IMR-90 (cell line): ENCODE measurements around the gene KMT2B. TPM values are rescaled to one million over a fixed set of nuclear protein-coding genes. Genes with fewer than 3 reads are reported as not detected.

Experiments
- ATAC-seq: fragments of 200-7000 bp; cut with Tn5 transposase; 2 replicates; pipeline ENCODE4 v1.9.1; 2020; ENCODE audit warnings: low read depth, mild to moderate bottlenecking, moderate library complexity
- BruUV-seq: library from RNA; stranded (reverse); fragments of 400-500 nt; replicated peaks from 2 replicates; lab custom pipeline; 2021; lab: Mats Ljungman, UMichigan
- CTCF ChIA-PET: fragments of 300-600 bp; formaldehyde crosslinking; extraction: SDS; loops from one replicate; lab custom pipeline; 2021; ENCODE audit warnings: antibody characterized with exemption; lab: Yijun Ruan, JAX
- POLR2A ChIA-PET: fragments of 300-600 bp; sonication (Branson Sonifier 250); formaldehyde crosslinking; loops from one replicate; lab custom pipeline; 2022; ENCODE audit warnings: antibody characterized with exemption; ENCODE audit not compliant: unreplicated experiment; lab: Charles Lee
- DNase-seq: peaks from one replicate; pipeline ENCODE4 v3.0.0; 2013
- H2AFZ ChIP-seq: replicated peaks from 2 replicates; pipeline ENCODE3; 2013; ENCODE audit warnings: low read length, mild to moderate bottlenecking; ENCODE audit not compliant: poor library complexity
- H2AK5ac ChIP-seq: 2 replicates; pipeline ENCODE4 v1.6.1; 2013; ENCODE audit warnings: low read depth, low read length, inconsistent platforms
- H2AK9ac ChIP-seq: replicated peaks from 2 replicates; pipeline ENCODE3; 2013; ENCODE audit warnings: mild to moderate bottlenecking, low read depth, low read length, moderate library complexity; ENCODE audit not compliant: poor library complexity
- H2BK120ac ChIP-seq: 2 replicates; pipeline ENCODE4 v1.6.1; 2013; ENCODE audit warnings: low read depth, low read length, inconsistent platforms
- H2BK15ac ChIP-seq: 3 replicates; pipeline ENCODE4 v1.6.1; 2013; ENCODE audit warnings: low read depth, low read length, inconsistent platforms
- H2BK20ac ChIP-seq: 2 replicates; pipeline ENCODE4 v1.6.1; 2013; ENCODE audit warnings: low read depth, mild to moderate bottlenecking, inconsistent platforms, low read length, moderate library complexity
- H2BK5ac ChIP-seq: 2 replicates; pipeline ENCODE4 v1.6.1; 2013; ENCODE audit warnings: mild to moderate bottlenecking, low read depth, low read length, inconsistent platforms; ENCODE audit not compliant: poor library complexity, severe bottlenecking
- H3K14ac ChIP-seq: replicated peaks from 2 replicates; pipeline ENCODE4 v1.6.1; 2013; ENCODE audit warnings: low read depth, low read length, inconsistent platforms
- H3K18ac ChIP-seq: 2 replicates; pipeline ENCODE4 v1.6.1; 2013; ENCODE audit warnings: low read depth, low read length, control low read depth
- H3K23ac ChIP-seq: 2 replicates; pipeline ENCODE4 v1.6.1; 2013; ENCODE audit warnings: low read depth, low read length, inconsistent platforms
- H3K27ac ChIP-seq: 2 replicates; pipeline ENCODE4 v1.5.1; 2013; ENCODE audit warnings: mild to moderate bottlenecking, control low read depth, low read length; ENCODE audit not compliant: insufficient read depth
- H3K27me3 ChIP-seq: 2 replicates; pipeline ENCODE4 v1.6.1; 2013; ENCODE audit warnings: low read length; ENCODE audit not compliant: control insufficient read depth, insufficient read depth
- H3K36me3 ChIP-seq: 2 replicates; pipeline ENCODE4 v1.6.1; 2013; ENCODE audit warnings: low read length, mixed read lengths; ENCODE audit not compliant: control insufficient read depth, insufficient read depth
- H3K4ac ChIP-seq: 2 replicates; pipeline ENCODE4 v1.6.1; 2013; ENCODE audit warnings: low read depth, low read length, inconsistent platforms
- H3K4me1 ChIP-seq: 2 replicates; pipeline ENCODE4 v1.6.1; 2013; ENCODE audit warnings: low read length, mixed read lengths; ENCODE audit not compliant: control insufficient read depth, insufficient read depth
- H3K4me2 ChIP-seq: 2 replicates; pipeline ENCODE4 v1.6.1; 2013; ENCODE audit warnings: low read depth, mild to moderate bottlenecking, control low read depth, low read length, moderate library complexity
- H3K4me3 ChIP-seq: 2 replicates; pipeline ENCODE4 v1.5.1; 2013; ENCODE audit warnings: low read depth, mild to moderate bottlenecking, control low read depth, low read length, moderate library complexity; ENCODE audit not compliant: insufficient read depth
- H3K56ac ChIP-seq: 2 replicates; pipeline ENCODE4 v1.6.1; 2013; ENCODE audit warnings: low read length, inconsistent platforms; ENCODE audit not compliant: insufficient read depth; ENCODE audit errors: extremely low read depth
- H3K79me1 ChIP-seq, 2 experiments: 2 replicates each; pipeline ENCODE4 v1.6.1; 2013; ENCODE audit warnings: low read length in 2 of 2, inconsistent platforms in 1 of 2, low read depth in 1 of 2
- H3K9ac ChIP-seq: 2 replicates; pipeline ENCODE4 v1.6.1; 2013; ENCODE audit warnings: low read depth, low read length, control low read depth
- H3K9me1 ChIP-seq: 2 replicates; pipeline ENCODE4 v1.6.1; 2013; ENCODE audit warnings: low read length, inconsistent platforms; ENCODE audit not compliant: insufficient read depth
- H3K9me3 ChIP-seq: 2 replicates; pipeline ENCODE4 v1.6.1; 2013; ENCODE audit warnings: low read length; ENCODE audit not compliant: control insufficient read depth, insufficient read depth
- H4K20me1 ChIP-seq: 2 replicates; pipeline ENCODE4 v1.6.1; 2013; ENCODE audit warnings: low read length, inconsistent platforms; ENCODE audit not compliant: insufficient read depth
- H4K5ac ChIP-seq: 2 replicates; pipeline ENCODE4 v1.6.1; 2013; ENCODE audit warnings: mild to moderate bottlenecking, low read depth, low read length, control low read depth
- H4K8ac ChIP-seq, 2 experiments: 2 replicates each; pipeline ENCODE4 v1.6.1; 2013; ENCODE audit warnings: low read depth in 2 of 2, low read length in 2 of 2, control low read depth in 1 of 2, inconsistent platforms in 1 of 2
- H4K91ac ChIP-seq: 2 replicates; pipeline ENCODE4 v1.6.1; 2013; ENCODE audit warnings: low read depth, low read length, inconsistent platforms; ENCODE audit not compliant: insufficient read depth
- ELK1 ChIP-seq: fragments of 150-350 bp; IDR thresholded peaks from 2 replicates; pipeline ENCODE4 v1.6.1; 2016; ENCODE audit warnings: low read depth, mild to moderate bottlenecking, low read length, moderate library complexity, borderline replicate concordance
- FOS ChIP-seq: fragments of 150-350 bp; IDR thresholded peaks from 2 replicates; pipeline ENCODE4 v1.6.1; 2016; ENCODE audit warnings: low read depth, low read length
- MAFK ChIP-seq: IDR thresholded peaks from 2 replicates; pipeline ENCODE4 v1.6.1; 2012; ENCODE audit warnings: low read depth, low read length, improper control_type of control experiment
- MAZ ChIP-seq: IDR thresholded peaks from 2 replicates; pipeline ENCODE4 v1.6.1; 2012; ENCODE audit warnings: low read depth, mild to moderate bottlenecking, low read length, improper control_type of control experiment, moderate library complexity, borderline replicate concordance
- NFE2L2 ChIP-seq: fragments of 150-350 bp; IDR thresholded peaks from 2 replicates; pipeline ENCODE4 v1.6.1; 2016; ENCODE audit warnings: low read depth, mild to moderate bottlenecking, low read length
- RCOR1 ChIP-seq: IDR thresholded peaks from 2 replicates; pipeline ENCODE4 v1.6.1; 2012; ENCODE audit warnings: mild to moderate bottlenecking, low read length, improper control_type of control experiment; ENCODE audit not compliant: insufficient replicate concordance
- USF2 ChIP-seq: fragments of 150-350 bp; IDR thresholded peaks from 2 replicates; pipeline ENCODE4 v1.6.1; 2017; ENCODE audit warnings: mild to moderate bottlenecking, antibody characterized with exemption, low read length, low read depth
- WGBS, 2 experiments: methylation state at CpG; one replicate each; pipeline versions ENCODE4 v1.1.5 to v1.1.7; 2013; ENCODE audit warnings: missing lambda C conversion rate in 2 of 2; ENCODE audit not compliant: insufficient read length in 1 of 2; ENCODE audit errors: extremely low coverage in 2 of 2; 5-methylcytosine and 5-hydroxymethylcytosine counted together
- dilution Hi-C: fragments of 300-500 bp; cut with HindIII; formaldehyde crosslinking; loops from one replicate; pipeline ENCODE4 v1.14.3; 2018; ENCODE audit warnings: low sequenced_read_pairs; ENCODE audit not compliant: unreplicated experiment
- in situ Hi-C: fragments of 300-500 bp; cut with MboI; formaldehyde crosslinking; loops from 3 replicates; pipeline ENCODE4 v1.14.3; 2019; ENCODE audit warnings: low sequenced_read_pairs, inconsistent platforms, mixed read lengths
- intact Hi-C: fragments of 100-400 bp; cut with micrococcal nuclease; formaldehyde crosslinking; loops from 2 replicates; pipeline ENCODE4 v1.10.0; 2022
- polyA plus RNA-seq, 3 experiments: library from polyadenylated mRNA; depleted of rRNA; stranded (reverse); fragments of >200 nt; gene quantifications; 2 replicates each; pipeline ENCODE4 v1.2.3, GENCODE V29; 2012; ENCODE audit warnings: low replicate concordance in 1 of 3
- total RNA-seq: library from RNA; depleted of rRNA; stranded (reverse); fragments of >200 nt; gene quantifications from 2 replicates; pipeline ENCODE4 v1.2.3, GENCODE V29; 2012

KMT2B gene
- total and polyA plus RNA-seq, 2 of the 4 experiments (the other 2 are of a cell fraction) = 3.0 to 30.7 TPM

- peak; percentile 97 for DNase-seq
- no TSS peak for BruUV-seq
- ATAC-seq = peak; percentile 100
- H3K4me3 ChIP-seq = peak overlapping the region; percentile 49
- H4K91ac ChIP-seq = no peak overlapping the region
- no peaks in the 10 kb centered on the region for H3K9me1 ChIP-seq
- H3K14ac ChIP-seq = peak overlapping the region; percentile 65; the same call in 1 of the 2 replicates
- no peak overlapping the region for H3K27ac ChIP-seq
- H2BK15ac ChIP-seq = no peak overlapping the region
- dilution Hi-C loops = no loop called here
- H4K20me1 ChIP-seq = no peaks in the 10 kb centered on the region
- in situ Hi-C loops = no loop called here
- intact Hi-C loops = loop anchor here (5.0 kb wide), 1 partner anchor 155 kb away; the partner anchor contains the start of gene TMEM147
- ChIA-PET CTCF (interaction anchor here (0.5 to 0.6 kb wide), 2 partner anchors 10 to 306 kb away, joined by 3 to 8 read pairs; no protein-coding TSS in a partner anchor), POLR2A (no interaction called here)
- no peak overlapping the region for H4K5ac ChIP-seq
- peak overlapping the region; percentile 52; the same call in 1 of the 2 replicates for H3K9ac ChIP-seq
- peak overlapping the region; percentile 97 for H2AFZ ChIP-seq
- no peaks in the 10 kb centered on the region for H3K36me3 ChIP-seq
- H3K23ac ChIP-seq = no peak overlapping the region
- no peaks in the 10 kb centered on the region for H3K79me1 ChIP-seq
- peak overlapping the region in 1 of 2 experiments; percentile 87; a peak in 1 of 4 replicates for H4K8ac ChIP-seq
- H3K4me1 ChIP-seq = no peaks in the 10 kb centered on the region
- no peak overlapping the region for H2BK120ac ChIP-seq
- H3K27me3 ChIP-seq = no peaks in the 10 kb centered on the region
- H2AK5ac ChIP-seq = no peak overlapping the region
- H3K56ac ChIP-seq = no peak overlapping the region
- TF ChIP-seq USF2 (peak; percentile 6; the same call in 1 of the 2 replicates), FOS (peak; percentile 97), ELK1 (no peak), MAZ (0 out of 2 replicates have a peak, but pooled peaks have one; percentile 51), MAFK (no peak), NFE2L2 (no peak), RCOR1 (peak; percentile 32)
- 1% methylated on average over 35 of the region's 50 CpGs; no CpG with 5 or more reads in 1 of the 2 experiments for WGBS, 2 experiments
- H3K4ac ChIP-seq = no peak overlapping the region
- peak overlapping the region; percentile 97 for H3K4me2 ChIP-seq
- no peak overlapping the region for H2BK5ac ChIP-seq
- no peak overlapping the region for H3K18ac ChIP-seq
- no peak overlapping the region for H2BK20ac ChIP-seq
- no peaks in the 10 kb centered on the region for H3K9me3 ChIP-seq
- no peak overlapping the region for H2AK9ac ChIP-seq
Measured at GRCh38 chr19:35702223-35703012, 15.4 kb upstream of the KMT2B start.
